A549 (cell line): ENCODE data around the gene ARHGAP26. TPM values are rescaled to one million over a fixed set of nuclear protein-coding genes. Genes with fewer than 3 reads are reported as not detected.

Source experiments
- ATAC-seq, 2 experiments: fragments of 200-7000 bp in 1 of 2; fragments of >200 bp in 1 of 2; cut with Nextera tagmentation in 1 of 2; cut with Tn5 transposase in 1 of 2; 3 replicates each; pipeline versions ENCODE4 v1.8.0 to v1.9.1; 2018 to 2020; ENCODE audit warnings: mild to moderate bottlenecking in 1 of 2, moderate library complexity in 1 of 2
- CTCF ChIA-PET: fragments of 300-600 bp; sonication (Branson Sonifier 250); formaldehyde crosslinking; extraction: SDS; loops from one replicate; lab custom pipeline; 2021; ENCODE audit warnings: antibody characterized with exemption, inconsistent platforms; lab: Yijun Ruan, JAX
- POLR2A ChIA-PET: fragments of 350-600 bp; formaldehyde crosslinking; extraction: SDS; loops from one replicate; lab custom pipeline; 2021; ENCODE audit warnings: antibody characterized with exemption, inconsistent platforms; lab: Yijun Ruan, JAX
- DNase-seq, 2 experiments: peaks; one replicate each; pipeline versions ENCODE4 v3.0.0 to v3.0.0-alpha.2; 2011 to 2016; ENCODE audit warnings: low read depth in 1 of 2, low spot score in 1 of 2
- FAIRE-seq: peaks from 2 replicates; lab custom pipeline; 2011; peaks lifted over from hg19 to GRCh38; lab: Jason Lieb, UNC
- H3K27ac ChIP-seq, 2 experiments: fragments of >200 bp; sonication (Bioruptor Twin); formaldehyde crosslinking; 3 replicates each; pipeline ENCODE4 v1.5.1; 2016 to 2017
- H3K4me1 ChIP-seq: fragments of >200 bp; sonication (Bioruptor Twin); formaldehyde crosslinking; 3 replicates; pipeline ENCODE4 v1.6.1; 2016
- H3K4me2 ChIP-seq: fragments of >200 bp; sonication (Bioruptor Twin); formaldehyde crosslinking; 3 replicates; pipeline ENCODE4 v1.6.1; 2016
- H3K4me3 ChIP-seq: fragments of >200 bp; sonication (Bioruptor Twin); formaldehyde crosslinking; 3 replicates; pipeline ENCODE4 v1.5.1; 2016
- H3K9me3 ChIP-seq: fragments of >200 bp; sonication (Bioruptor Twin); formaldehyde crosslinking; 3 replicates; pipeline ENCODE4 v1.6.1; 2016
- ATOH8 ChIP-seq: fragments of 250-450 bp; sonication (Bioruptor Pico); IDR thresholded peaks from 2 replicates; pipeline ENCODE4 v1.5.0; 2020; ENCODE audit warnings: low read depth, mild to moderate bottlenecking, moderate library complexity
- BHLHE40 ChIP-seq: IDR thresholded peaks from 2 replicates; pipeline ENCODE4 v1.6.1; 2012; ENCODE audit warnings: low read depth, low read length, inconsistent platforms
- CBX2 ChIP-seq: fragments of 200-600 bp; sonication (generic); IDR thresholded peaks from 2 replicates; pipeline ENCODE4 v1.6.1; 2016; ENCODE audit warnings: low read depth, mild to moderate bottlenecking, borderline replicate concordance
- CEBPB ChIP-seq, 2 experiments: fragments of >200 bp in 1 of 2; sonication (Bioruptor Twin) in 1 of 2; formaldehyde crosslinking in 1 of 2; IDR thresholded peaks; 2 replicates each; pipeline ENCODE4 v1.6.1; 2012 to 2016
- CHD2 ChIP-seq: fragments of 150-350 bp; IDR thresholded peaks from 2 replicates; pipeline ENCODE4 v1.6.1; 2014; ENCODE audit warnings: low read length; ENCODE audit not compliant: partially characterized antibody
- EHF ChIP-seq: fragments of 250-450 bp; sonication (Bioruptor Pico); IDR thresholded peaks from 2 replicates; pipeline ENCODE4 v1.5.0; 2020; ENCODE audit warnings: mild to moderate bottlenecking
- ELK1 ChIP-seq: fragments of 150-350 bp; IDR thresholded peaks from 2 replicates; pipeline ENCODE4 v1.6.1; 2014; ENCODE audit warnings: low read depth, mild to moderate bottlenecking, low read length
- ESRRA ChIP-seq: fragments of 150-350 bp; IDR thresholded peaks from 2 replicates; pipeline ENCODE4 v1.6.1; 2014; ENCODE audit warnings: mild to moderate bottlenecking, low read length, borderline replicate concordance
- FOSB ChIP-seq: fragments of 250-450 bp; sonication (Bioruptor Pico); IDR thresholded peaks from 2 replicates; pipeline ENCODE4 v1.5.0; 2020; ENCODE audit warnings: mild to moderate bottlenecking, moderate library complexity
- FOXS1 ChIP-seq: fragments of 250-450 bp; sonication (Bioruptor Pico); IDR thresholded peaks from 2 replicates; pipeline ENCODE4 v1.5.0; 2020; ENCODE audit warnings: mild to moderate bottlenecking, moderate library complexity
- GATA3 ChIP-seq: IDR thresholded peaks from 2 replicates; pipeline ENCODE4 v1.6.1; 2012; ENCODE audit warnings: borderline replicate concordance
- HDAC2 ChIP-seq: fragments of 200-600 bp; sonication (generic); IDR thresholded peaks from 2 replicates; pipeline ENCODE4 v1.6.1; 2016
- JUN ChIP-seq, 2 experiments: fragments of >200 bp; sonication (Bioruptor Twin); formaldehyde crosslinking; IDR thresholded peaks; 2 replicates in 1 of 2; 3 replicates in 1 of 2; pipeline ENCODE4 v1.6.1; 2016 to 2017
- JUNB ChIP-seq: fragments of >200 bp; sonication (Bioruptor Twin); formaldehyde crosslinking; IDR thresholded peaks from 2 replicates; pipeline ENCODE4 v1.6.1; 2016
- KDM1A ChIP-seq: fragments of 200-600 bp; sonication (generic); IDR thresholded peaks from 2 replicates; pipeline ENCODE4 v1.6.1; 2016; ENCODE audit warnings: low read depth, mild to moderate bottlenecking
- MAFK ChIP-seq: fragments of 450-650 bp; IDR thresholded peaks from 2 replicates; pipeline ENCODE4 v1.6.1; 2014; ENCODE audit not compliant: partially characterized antibody
- MYC ChIP-seq: IDR thresholded peaks from 2 replicates; pipeline ENCODE4 v1.6.1; 2012; ENCODE audit warnings: mild to moderate bottlenecking, inconsistent platforms, low read length, improper control_type of control experiment, borderline replicate concordance
- NFE2L2 ChIP-seq: fragments of 150-350 bp; conservative IDR thresholded peaks from 2 replicates; pipeline ENCODE4 v1.6.1; 2014; ENCODE audit warnings: low read length
- PBX3 ChIP-seq: IDR thresholded peaks from 2 replicates; pipeline ENCODE4 v1.6.1; 2012
- PHF8 ChIP-seq: fragments of 200-600 bp; sonication (generic); IDR thresholded peaks from 2 replicates; pipeline ENCODE4 v1.6.1; 2016; ENCODE audit warnings: low read depth, mild to moderate bottlenecking, antibody characterized with exemption, moderate library complexity, borderline replicate concordance
- RAD21 ChIP-seq, 2 experiments: fragments of >200 bp in 1 of 2; sonication (Bioruptor Twin) in 1 of 2; formaldehyde crosslinking in 1 of 2; IDR thresholded peaks in 1 of 2; conservative IDR thresholded peaks in 1 of 2; 2 replicates in 1 of 2; 3 replicates in 1 of 2; pipeline ENCODE4 v1.6.1; 2012 to 2018; ENCODE audit warnings: inconsistent platforms in 1 of 2
- RARB ChIP-seq: fragments of 250-450 bp; sonication (Bioruptor Pico); IDR thresholded peaks from 2 replicates; pipeline ENCODE4 v1.8.0; 2021; ENCODE audit warnings: mild to moderate bottlenecking, moderate library complexity
- RFX5 ChIP-seq: fragments of 450-650 bp; IDR thresholded peaks from 2 replicates; pipeline ENCODE4 v1.7.1; 2014; ENCODE audit warnings: antibody characterized with exemption, mild to moderate bottlenecking, moderate library complexity
- RNF2 ChIP-seq: fragments of 200-600 bp; sonication (generic); IDR thresholded peaks from 2 replicates; pipeline ENCODE4 v1.6.1; 2016; ENCODE audit warnings: low read depth, mild to moderate bottlenecking, antibody characterized with exemption, moderate library complexity, borderline replicate concordance
- SMC3 ChIP-seq: fragments of >200 bp; sonication (Bioruptor Twin); formaldehyde crosslinking; IDR thresholded peaks from 3 replicates; pipeline ENCODE4 v1.6.1; 2018; ENCODE audit warnings: inconsistent platforms
- SREBF2 ChIP-seq: fragments of 450-650 bp; IDR thresholded peaks from 2 replicates; pipeline ENCODE4 v1.6.1; 2014; ENCODE audit warnings: mild to moderate bottlenecking, moderate library complexity
- TP53 ChIP-seq: fragments of 250-450 bp; sonication (Bioruptor Pico); IDR thresholded peaks from 2 replicates; pipeline ENCODE4 v1.5.0; 2021; ENCODE audit warnings: mild to moderate bottlenecking, moderate library complexity
- ZFP36 ChIP-seq: fragments of 450-650 bp; IDR thresholded peaks from 2 replicates; pipeline ENCODE4 v1.6.1; 2014; ENCODE audit warnings: borderline replicate concordance; ENCODE audit not compliant: partially characterized antibody
- WGBS: methylation state at CpG from one replicate; pipeline ENCODE4 v1.1.6; 2017; ENCODE audit errors: missing lambda C conversion rate; 5-methylcytosine and 5-hydroxymethylcytosine counted together
- polyA plus RNA-seq, 4 experiments: library from polyadenylated mRNA; depleted of rRNA in 3 of 4; stranded (reverse); fragments of >200 nt; fragmentation: RNase III in 1 of 4; extraction: RNeasy Plus Mini Kit Qiagen cat#74134 plus additional on column Dnase treatment in 1 of 4; gene quantifications; 2 replicates in 3 of 4; 3 replicates in 1 of 4; pipeline ENCODE4 v1.2.3, GENCODE V29; 2011 to 2017
- TF ChIP-seq, protein P1 (sequence below): IDR thresholded peaks from 2 replicates; pipeline ENCODE4 v1.6.1; 2012; ENCODE audit warnings: low read depth, borderline replicate concordance

ARHGAP26 gene
- polyA plus RNA-seq, 2 of the 4 experiments (the other 2 are of a cell fraction), result 6.6 to 19.1 TPM

DNA sequence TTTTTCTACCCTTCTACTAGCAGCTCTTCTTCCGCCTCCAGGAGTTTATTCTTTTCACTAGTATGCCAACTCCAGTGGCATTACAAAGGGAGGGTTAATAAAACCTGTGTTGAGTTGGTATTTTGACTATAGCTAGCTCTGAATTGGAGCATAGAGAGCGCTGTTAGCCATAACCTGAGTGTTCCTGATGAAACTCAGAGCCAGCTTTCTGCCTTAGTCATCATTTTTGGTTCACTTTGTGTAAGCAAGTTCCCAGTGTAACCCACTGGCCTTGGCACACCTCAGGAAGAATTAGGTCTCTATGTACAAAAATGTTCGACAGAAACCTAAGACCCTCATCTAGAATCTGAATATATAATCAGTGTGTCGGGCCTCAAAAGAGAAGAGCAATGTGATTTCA lies 394.4 kb downstream of the ARHGAP26 start:
- Histone ChIP-seq H3K4me3 (no peak overlapping the region), H3K27ac (peak overlapping the region in 1 of 2 experiments; percentile 31; a peak in 1 of 6 replicates), H3K9me3 (no peaks in the 10 kb centered on the region), H3K4me1 (peaks cover 25% of the 10 kb centered on the region), H3K4me2 (no peak overlapping the region)
- ChIA-PET CTCF (interaction anchor here (1.0 kb wide), 1 partner anchor 117 kb away, joined by 3 read pairs; no protein-coding TSS in a partner anchor), POLR2A (no interaction called here)
- WGBS, result 88% methylated on average over 4 of the region's 4 CpGs
- TF ChIP-seq ELK1 (no peak), RARB (CRISPR knock-in tag) (no peak), RAD21 (conservative IDR thresholded peaks at IDR 0.05 in 1 of 2, IDR thresholded peaks at IDR 0.05 in 1 of 2) (peak in 1 of 2 experiments; percentile 21; a peak in 1 of 5 replicates), RFX5 (no peak), ESRRA (no peak), CBX2 (no peak), SMC3 (no peak), MAFK (peak; percentile 95), CEBPB (IDR thresholded peaks at IDR 0.05) (no peak), FOSB (CRISPR knock-in tag) (no peak)
- DNase-seq, result no peak
- no peak for FAIRE-seq
- ATAC-seq, result peak in 1 of 2 experiments; percentile 23; a peak in 1 of 6 replicates

DNA sequence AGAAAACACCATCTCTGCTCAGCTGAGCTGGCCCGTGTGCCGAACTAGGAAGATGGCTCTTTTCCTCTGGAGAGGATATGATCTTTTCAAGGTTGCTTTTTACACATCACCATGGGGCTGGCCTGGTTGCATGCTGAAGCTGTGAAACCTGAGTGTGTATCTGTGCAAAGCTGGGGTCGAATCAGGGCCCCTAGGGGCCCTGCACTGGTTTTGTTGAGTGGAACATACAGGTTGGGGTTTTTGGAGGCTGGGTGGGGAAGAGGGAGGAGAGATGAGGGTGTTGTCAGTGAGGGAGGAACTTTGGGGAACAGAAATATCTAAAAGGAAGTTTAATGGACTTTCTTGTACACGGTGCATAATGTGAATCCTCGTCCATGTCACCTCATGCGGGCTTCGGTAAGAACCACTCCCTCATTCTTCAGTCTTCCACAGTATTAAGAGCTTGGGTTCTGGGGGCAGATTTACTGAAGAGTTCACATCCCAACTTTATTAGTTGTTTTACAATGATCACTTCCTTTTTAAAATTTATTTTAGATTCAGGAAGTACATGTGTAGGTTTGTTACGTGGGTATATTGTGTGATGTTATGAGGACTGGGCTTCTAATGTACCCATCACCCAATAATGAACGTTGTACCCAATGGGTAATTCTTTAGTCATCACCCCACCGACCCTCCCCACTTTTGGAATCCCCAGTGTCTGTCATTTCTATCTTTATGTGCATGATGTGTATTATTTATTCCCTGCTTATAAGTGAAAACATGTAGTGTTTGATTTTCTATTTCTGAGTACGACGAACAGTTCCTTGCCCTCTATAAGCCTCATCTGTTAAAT lies 395.1 kb downstream of the ARHGAP26 start:
- peak overlapping the region in 1 of 2 experiments; percentile 31; a peak in 1 of 6 replicates for H3K27ac ChIP-seq
- no peak overlapping the region for H3K4me3 ChIP-seq
- ChIA-PET CTCF (interaction anchor here (1.0 kb wide), 1 partner anchor 116 kb away, joined by 3 read pairs; no protein-coding TSS in a partner anchor), POLR2A (no interaction called here)
- no peak overlapping the region for H3K4me2 ChIP-seq
- ATAC-seq, result no peak
- 90% methylated on average over 12 of the region's 12 CpGs for WGBS
- TF ChIP-seq ZFP36 (no peak), RAD21 (conservative IDR thresholded peaks at IDR 0.05 in 1 of 2, IDR thresholded peaks at IDR 0.05 in 1 of 2) (no peak), PBX3 (no peak), BHLHE40 (no peak), PHF8 (no peak)
- no peak for DNase-seq
- no peak for FAIRE-seq
- H3K9me3 ChIP-seq, result no peaks in the 10 kb centered on the region
- H3K4me1 ChIP-seq, result peaks cover 25% of the 10 kb centered on the region

DNA sequence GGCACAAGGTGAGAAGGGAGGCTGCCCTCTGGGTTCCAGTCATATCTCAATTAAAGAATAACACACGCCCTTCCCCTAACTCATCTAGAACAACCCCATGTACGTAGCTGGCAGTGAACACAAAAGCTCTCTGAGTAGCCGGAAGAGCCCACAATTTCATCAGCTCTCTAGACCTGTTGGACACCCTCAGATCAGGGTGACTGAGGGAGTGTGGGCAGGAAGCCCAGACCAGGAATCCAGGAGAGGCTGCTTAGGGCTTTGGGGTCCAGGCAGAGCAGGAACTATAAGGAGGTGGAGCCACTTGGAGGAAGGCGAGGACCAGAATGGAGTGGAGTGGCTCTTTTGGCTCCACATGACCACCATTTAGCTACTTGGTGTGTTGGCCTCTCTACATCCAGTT lies 395.9 kb downstream of the ARHGAP26 start:
- peak overlapping the region in 1 of 2 experiments; percentile 29; a peak in 2 of 6 replicates for H3K27ac ChIP-seq
- ATAC-seq, result no peak; a peak in 1 of 6 replicates
- POLR2A ChIA-PET, result no interaction called here
- FAIRE-seq, result no peak
- H3K4me2 ChIP-seq, result peak overlapping the region; percentile 31; the same call in 2 of the 3 replicates
- no peak overlapping the region for H3K4me3 ChIP-seq
- no peak for DNase-seq
- whole genome bisulfite sequencing, result 97% methylated on average over 4 of the region's 4 CpGs
- TF ChIP-seq SREBF2 (no peak), CEBPB (IDR thresholded peaks at IDR 0.05) (no peak), MYC (no peak), PBX3 (no peak), FOXS1 (CRISPR knock-in tag) (no peak), EHF (CRISPR knock-in tag) (no peak), ATOH8 (CRISPR knock-in tag) (no peak), JUNB (no peak), FOSB (CRISPR knock-in tag) (no peak), GATA3 (no peak), KDM1A (no peak), HDAC2 (no peak), CHD2 (no peak), NFE2L2 (no peak), RNF2 (no peak), JUN (IDR thresholded peaks at IDR 0.05) (no peak), TP53 (CRISPR knock-in tag) (no peak), RAD21 (conservative IDR thresholded peaks at IDR 0.05 in 1 of 2, IDR thresholded peaks at IDR 0.05 in 1 of 2) (no peak)
- TF ChIP-seq, protein P1, sequence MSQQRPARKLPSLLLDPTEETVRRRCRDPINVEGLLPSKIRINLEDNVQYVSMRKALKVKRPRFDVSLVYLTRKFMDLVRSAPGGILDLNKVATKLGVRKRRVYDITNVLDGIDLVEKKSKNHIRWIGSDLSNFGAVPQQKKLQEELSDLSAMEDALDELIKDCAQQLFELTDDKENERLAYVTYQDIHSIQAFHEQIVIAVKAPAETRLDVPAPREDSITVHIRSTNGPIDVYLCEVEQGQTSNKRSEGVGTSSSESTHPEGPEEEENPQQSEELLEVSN, result no peak
- TF ChIP-seq, all 56 proteins: peak for 0
- Histone ChIP-seq H3K9me3 (no peaks in the 10 kb centered on the region), H3K4me1 (peaks cover 25% of the 10 kb centered on the region)
- CTCF ChIA-PET, result interaction anchor here (1.1 kb wide), 1 partner anchor 165 kb away, joined by 3 read pairs; no protein-coding TSS in a partner anchor
